ENCODE results near the gene CHGA.
A peak's percentile ranks its signal among the peaks of the same experiment; 100 is the strongest.

- TF ChIP-seq ZBTB34 (CRISPR knock-in tag; IDR thresholded peaks at IDR 0.05): no peak
- peak in 1 of 2 experiments; percentile 56; a peak in 3 of 4 replicates for TF ChIP-seq MAFK (conservative IDR thresholded peaks at IDR 0.05 in 1 of 2, IDR thresholded peaks at IDR 0.05 in 1 of 2; ENCODE audit: low read length in 2 of 2)
- no peak for TF ChIP-seq KAT2B (IDR thresholded peaks at IDR 0.05; ENCODE audit: borderline replicate concordance, low read depth, low read length)
- no peak for TF ChIP-seq SYNCRIP (IDR thresholded peaks at IDR 0.05; ENCODE audit: insufficient read depth, low read depth, low read length)
- no peak for TF ChIP-seq HDAC2 (CRISPR knock-in tag; IDR thresholded peaks at IDR 0.05)
Observed at GRCh38 chr14:92922155-92922735, 705 bp upstream of the CHGA start.
